Tibial nerve (tissue), 4 donors: ENCODE data around the gene CREB1. TPM values are rescaled to one million over a fixed set of nuclear protein-coding genes. Genes with fewer than 3 reads are reported as not detected.
"Not testable (repeated sequence)": the region's sequence is repeated elsewhere in the genome, so short reads cannot be mapped to it uniquely, and the experiment has no call there.

Experiments used
- DNase-seq, 2 donors: peaks; one replicate each; pipeline ENCODE4 v3.0.0-alpha.2; 2019; ENCODE audit warnings: low spot score in 2 of 2
- H3K27ac ChIP-seq, 4 donors: fragments of 200-600 bp; sonication (generic) in 3 of 4; one replicate each; pipeline ENCODE4 v1.5.1; 2017 to 2019; ENCODE audit warnings: mild to moderate bottlenecking in 1 of 4
- H3K27me3 ChIP-seq, 2 donors: fragments of 200-600 bp; sonication (generic) in 1 of 2; one replicate each; pipeline versions ENCODE4 v1.5.1 to v1.6.0; 2017 to 2019
- H3K36me3 ChIP-seq, 3 donors: fragments of 200-600 bp; sonication (generic); one replicate each; pipeline ENCODE4 v1.5.1; 2018 to 2019
- H3K4me1 ChIP-seq, 4 donors: fragments of 200-600 bp; sonication (generic) in 3 of 4; one replicate each; pipeline ENCODE4 v1.5.1; 2017 to 2019
- H3K4me3 ChIP-seq, 4 donors: fragments of 200-600 bp; sonication (generic) in 3 of 4; one replicate each; pipeline ENCODE4 v1.5.1; 2017 to 2019; ENCODE audit warnings: mild to moderate bottlenecking in 1 of 4, moderate library complexity in 1 of 4
- H3K9me3 ChIP-seq, 4 donors: fragments of 200-600 bp; sonication (generic) in 3 of 4; one replicate each; pipeline ENCODE4 v1.5.1; 2017 to 2019
- EP300 ChIP-seq, 2 donors: sonication (generic); formaldehyde crosslinking; IDR thresholded peaks; one replicate each; pipeline ENCODE4 v1.6.1; 2017; ENCODE audit warnings: antibody characterized with exemption in 2 of 2, mild to moderate bottlenecking in 1 of 2
- POLR2A ChIP-seq, 2 donors: fragments of 450-650 bp; IDR thresholded peaks; one replicate each; pipeline ENCODE4 v1.6.1; 2017; ENCODE audit warnings: antibody characterized with exemption in 2 of 2, mild to moderate bottlenecking in 2 of 2, moderate library complexity in 2 of 2
- WGBS, 2 donors: methylation state at CpG; one replicate each; pipeline ENCODE4 v1.1.5; 2018; 5-methylcytosine and 5-hydroxymethylcytosine counted together
- total RNA-seq, 4 donors: library from RNA; depleted of rRNA; stranded (reverse); fragments of >200 nt; gene quantifications; one replicate each; pipeline ENCODE4 v1.1.0, GENCODE V29; 2016
- TF ChIP-seq, protein P1 (sequence below), 5 experiments: fragments of 200-600 bp in 3 of 5; fragments of 450-650 bp in 2 of 5; sonication (generic) in 3 of 5; IDR thresholded peaks; one replicate each; pipeline ENCODE4 v1.5.1; 2016 to 2019; ENCODE audit warnings: antibody characterized with exemption in 5 of 5, mild to moderate bottlenecking in 3 of 5, moderate library complexity in 2 of 5

CREB1 gene
- total RNA-seq, 4 donors from 2014 or later, result 28.9 to 67.7 (median 34.0) TPM

DNA sequence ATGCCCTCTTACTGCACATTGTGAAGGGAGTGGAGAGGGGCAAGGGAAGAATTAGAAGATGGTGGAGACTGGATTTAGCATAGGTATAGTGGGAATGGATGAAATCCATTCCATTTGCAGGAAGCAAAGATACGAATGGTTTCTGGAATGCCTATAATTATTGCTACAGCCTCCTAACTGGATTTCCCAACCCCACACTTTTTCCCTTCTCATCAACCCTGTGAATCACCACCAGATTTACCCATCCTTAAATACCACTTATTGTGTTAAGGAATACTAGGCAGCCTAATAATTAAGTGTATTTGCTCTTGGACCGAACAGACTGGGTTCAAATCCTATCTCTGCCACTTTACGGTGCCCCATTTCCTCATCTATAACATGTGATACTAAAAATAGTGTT, 39.3 kb upstream of the CREB1 start:
- TF ChIP-seq EP300 (IDR thresholded peaks at IDR 0.05), result no peak
- no peak for TF ChIP-seq POLR2A (IDR thresholded peaks at IDR 0.05)
- TF ChIP-seq, protein P1, sequence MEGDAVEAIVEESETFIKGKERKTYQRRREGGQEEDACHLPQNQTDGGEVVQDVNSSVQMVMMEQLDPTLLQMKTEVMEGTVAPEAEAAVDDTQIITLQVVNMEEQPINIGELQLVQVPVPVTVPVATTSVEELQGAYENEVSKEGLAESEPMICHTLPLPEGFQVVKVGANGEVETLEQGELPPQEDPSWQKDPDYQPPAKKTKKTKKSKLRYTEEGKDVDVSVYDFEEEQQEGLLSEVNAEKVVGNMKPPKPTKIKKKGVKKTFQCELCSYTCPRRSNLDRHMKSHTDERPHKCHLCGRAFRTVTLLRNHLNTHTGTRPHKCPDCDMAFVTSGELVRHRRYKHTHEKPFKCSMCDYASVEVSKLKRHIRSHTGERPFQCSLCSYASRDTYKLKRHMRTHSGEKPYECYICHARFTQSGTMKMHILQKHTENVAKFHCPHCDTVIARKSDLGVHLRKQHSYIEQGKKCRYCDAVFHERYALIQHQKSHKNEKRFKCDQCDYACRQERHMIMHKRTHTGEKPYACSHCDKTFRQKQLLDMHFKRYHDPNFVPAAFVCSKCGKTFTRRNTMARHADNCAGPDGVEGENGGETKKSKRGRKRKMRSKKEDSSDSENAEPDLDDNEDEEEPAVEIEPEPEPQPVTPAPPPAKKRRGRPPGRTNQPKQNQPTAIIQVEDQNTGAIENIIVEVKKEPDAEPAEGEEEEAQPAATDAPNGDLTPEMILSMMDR (IDR thresholded peaks at IDR 0.05), result no peak
- Histone ChIP-seq H3K4me1 (no peaks in the 10 kb centered on the region), H3K4me3 (no peak overlapping the region), H3K9me3 (no peaks in the 10 kb centered on the region), H3K27me3 (no peaks in the 10 kb centered on the region), H3K27ac (no peak overlapping the region), H3K36me3 (no peaks in the 10 kb centered on the region)
- WGBS, 2 donors, result 91 to 92% methylated on average over 3 of the region's 3 CpGs
- DNase-seq, result no peak

GRCh38 chr2:207491086-207491485, 38.7 kb upstream of the CREB1 start:
- Histone ChIP-seq H3K36me3 (no peaks in the 10 kb centered on the region), H3K4me3 (no peak overlapping the region), H3K4me1 (no peaks in the 10 kb centered on the region), H3K27ac (no peak overlapping the region), H3K27me3 (no peaks in the 10 kb centered on the region), H3K9me3 (no peaks in the 10 kb centered on the region)
- TF ChIP-seq POLR2A (IDR thresholded peaks at IDR 0.05), result no peak
- no peak for TF ChIP-seq EP300 (IDR thresholded peaks at IDR 0.05)
- TF ChIP-seq, protein P1 (IDR thresholded peaks at IDR 0.05), result no peak
- 66 to 74% methylated on average over 2 of the region's 2 CpGs for WGBS, 2 donors
- DNase-seq, result no peak

DNA sequence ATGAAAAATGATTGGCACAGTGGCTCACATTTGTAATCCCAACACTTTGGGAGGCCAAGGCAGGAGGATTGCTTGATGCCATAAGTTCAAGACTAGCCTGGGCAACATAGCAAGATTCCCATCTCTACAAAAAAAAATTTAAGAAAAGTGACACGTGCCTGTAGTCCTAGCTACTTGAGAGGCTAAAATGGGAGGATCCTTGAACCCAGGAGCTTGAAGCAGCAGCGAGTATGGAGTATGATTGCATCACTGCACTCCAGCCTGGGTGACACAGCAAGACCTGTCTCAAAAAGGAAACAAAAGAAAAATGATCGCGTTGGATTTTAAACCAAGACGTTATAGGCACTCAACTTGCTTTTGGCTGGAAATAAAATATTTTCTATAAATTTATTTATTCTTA, 37.8 kb upstream of the CREB1 start:
- Histone ChIP-seq H3K36me3 (no peaks in the 10 kb centered on the region), H3K4me3 (no peak overlapping the region), H3K4me1 (no peaks in the 10 kb centered on the region), H3K27ac (no peak overlapping the region), H3K27me3 (no peaks in the 10 kb centered on the region), H3K9me3 (no peaks in the 10 kb centered on the region)
- DNase-seq, result no peak
- 68 to 81% methylated on average over 5 of the region's 5 CpGs for WGBS, 2 donors
- TF ChIP-seq, protein P1 (IDR thresholded peaks at IDR 0.05), result no peak
- TF ChIP-seq POLR2A (IDR thresholded peaks at IDR 0.05) (no peak), EP300 (IDR thresholded peaks at IDR 0.05) (no peak)

GRCh38 chr2:207492461-207492860, 37.3 kb upstream of the CREB1 start:
- WGBS, 2 donors, result 64 to 73% methylated on average over 1 of the region's 1 CpG
- Histone ChIP-seq H3K4me3 (no peak overlapping the region), H3K9me3 (no peaks in the 10 kb centered on the region), H3K27me3 (no peaks in the 10 kb centered on the region), H3K27ac (no peak overlapping the region), H3K4me1 (no peaks in the 10 kb centered on the region), H3K36me3 (no peaks in the 10 kb centered on the region)
- DNase-seq, result no peak
- TF ChIP-seq POLR2A (IDR thresholded peaks at IDR 0.05), result no peak
- TF ChIP-seq, protein P1 (IDR thresholded peaks at IDR 0.05), result no peak
- TF ChIP-seq EP300 (IDR thresholded peaks at IDR 0.05), result no peak

- TF ChIP-seq EP300 (IDR thresholded peaks at IDR 0.05) (no peak), POLR2A (IDR thresholded peaks at IDR 0.05) (no peak)
- TF ChIP-seq, protein P1 (IDR thresholded peaks at IDR 0.05), result no peak
- Histone ChIP-seq H3K27me3 (no peaks in the 10 kb centered on the region), H3K36me3 (no peaks in the 10 kb centered on the region), H3K27ac (no peak overlapping the region), H3K4me1 (peaks cover 0 to 5% (median 0%) of the 10 kb centered on the region in 4 donors), H3K4me3 (no peak overlapping the region), H3K9me3 (no peaks in the 10 kb centered on the region)
- 67 to 69% methylated on average over 1 of the region's 1 CpG for WGBS, 2 donors
- no peak for DNase-seq
Measured at GRCh38 chr2:207494137-207494536, 35.6 kb upstream of the CREB1 start.

- DNase-seq, H3K4me3 ChIP-seq, H3K36me3 ChIP-seq, H3K4me1 ChIP-seq, H3K9me3 ChIP-seq, H3K27me3 ChIP-seq, H3K27ac ChIP-seq: not testable (repeated sequence)
- WGBS, 2 donors, result 93 to 94% methylated on average over 12 of the region's 12 CpGs
Measured at GRCh38 chr2:207496936-207497335, 32.8 kb upstream of the CREB1 start.
